HG03045 (cell line): Measurements from ENCODE around the gene EGF.
A peak's percentile ranks its signal among the peaks of the same experiment; 100 is the strongest.
"Not testable (repeated sequence)": the region's sequence is repeated elsewhere in the genome, so short reads cannot be mapped to it uniquely, and the experiment has no call there.

Experiments used
- ATAC-seq: cut with Tn5 transposase; IDR thresholded peaks from one replicate; pipeline ENCODE4 v1.9.1; 2021; ENCODE audit warnings: mild to moderate bottlenecking, moderate library complexity; ENCODE audit not compliant: unreplicated experiment

EGF gene

GRCh38 chr4:109912706-109913595, at the start of gene EGF:
EGF (plus strand) TSS chr4:109912883; CDS start chr4:109913336, 453 bp downstream.
- ATAC-seq: no peak

DNA sequence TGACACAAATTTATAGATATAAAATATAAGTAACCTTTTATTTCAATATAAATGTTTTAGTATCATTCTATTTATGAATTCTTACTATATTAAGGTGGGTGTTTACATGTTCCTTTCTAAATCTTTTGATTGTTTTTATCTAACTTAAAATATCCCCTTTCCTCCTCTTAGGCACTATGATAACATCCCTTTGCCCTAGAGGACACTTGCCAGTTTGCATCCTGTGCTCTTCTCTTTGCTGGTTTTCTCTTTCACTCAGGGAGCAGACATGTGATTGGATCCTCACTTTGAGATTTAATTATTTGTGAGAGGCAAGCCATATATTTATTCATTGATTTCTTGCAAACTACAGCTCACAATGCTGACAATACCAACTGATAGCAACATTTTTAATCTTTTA, 48.5 kb upstream of the EGF start:
- no peak for ATAC-seq

- ATAC-seq: no peak
Observed at GRCh38 chr4:109870061-109870460, 42.6 kb upstream of the EGF start.

GRCh38 chr4:109872065-109872464, 40.6 kb upstream of the EGF start:
- no peak for ATAC-seq

- no peak for ATAC-seq
Observed at GRCh38 chr4:109872950-109873656, 39.6 kb upstream of the EGF start.

- no peak for ATAC-seq
Observed at GRCh38 chr4:109873791-109874514, 38.7 kb upstream of the EGF start.

DNA sequence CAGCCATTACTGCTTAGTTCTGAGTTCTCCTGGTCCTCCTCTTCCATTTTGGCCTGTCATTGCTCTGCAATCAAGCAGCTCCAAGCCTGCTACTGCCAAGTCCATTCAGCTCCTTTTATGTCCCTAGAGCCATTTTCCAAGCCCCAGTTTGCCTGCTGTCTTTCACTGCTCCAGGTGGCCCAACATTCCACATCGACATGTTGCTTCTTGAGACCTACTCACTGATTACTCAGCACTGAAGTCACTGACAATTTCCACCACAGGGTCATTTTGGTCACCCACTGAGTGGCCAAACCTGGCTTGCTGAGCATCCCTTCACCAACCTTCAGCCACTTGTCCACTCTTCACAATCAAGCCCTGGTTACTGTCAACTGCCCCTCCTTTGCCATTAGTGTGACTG, 37.6 kb upstream of the EGF start:
- ATAC-seq: no peak

GRCh38 chr4:109875553-109875952, 37.1 kb upstream of the EGF start:
- ATAC-seq: not testable (repeated sequence)

GRCh38 chr4:109876634-109877265, 35.9 kb upstream of the EGF start:
- ATAC-seq: no peak

GRCh38 chr4:109877400-109877799, 35.3 kb upstream of the EGF start:
- peak; percentile 60 for ATAC-seq

DNA sequence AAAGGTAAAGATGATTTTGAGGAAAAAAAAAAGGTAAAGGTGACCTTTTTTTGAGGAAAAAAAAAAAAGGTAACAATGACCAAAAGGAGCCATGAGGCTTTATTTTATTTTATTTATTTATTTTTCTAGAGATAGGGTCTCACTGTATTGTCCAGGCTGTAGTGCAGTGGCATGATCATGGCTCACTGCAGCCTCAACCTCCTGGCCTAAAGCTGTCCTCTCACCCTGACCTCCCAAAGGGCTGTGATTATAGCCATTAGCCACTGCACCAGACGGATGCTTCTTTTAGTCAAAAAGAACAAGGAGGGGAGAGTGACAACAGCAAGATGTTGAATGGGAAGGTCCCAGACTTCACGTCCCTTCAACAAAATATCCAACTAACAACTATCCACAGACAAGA, 34.3 kb upstream of the EGF start:
- ATAC-seq: no peak

DNA sequence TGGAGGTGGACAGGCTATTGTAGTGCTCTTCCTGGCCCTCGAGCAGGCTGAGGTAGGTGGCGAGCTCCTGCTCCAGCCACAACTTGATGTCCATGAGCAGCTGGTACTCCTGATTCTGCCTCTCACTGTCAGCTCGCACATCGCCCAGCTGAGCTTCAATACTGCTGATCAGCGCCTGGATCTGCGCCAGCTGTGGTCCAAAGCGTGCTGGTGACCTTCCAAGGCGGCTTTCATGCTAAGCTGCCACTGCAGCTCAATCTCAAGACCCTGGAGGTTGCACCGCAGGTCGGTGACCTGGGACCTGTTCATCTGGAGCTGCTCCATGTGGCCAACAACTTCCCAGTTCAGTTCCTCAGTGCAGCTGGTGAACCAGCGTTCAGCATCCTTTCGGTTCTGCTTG, 33.6 kb upstream of the EGF start:
- no peak for ATAC-seq

- ATAC-seq: no peak
Observed at GRCh38 chr4:109879636-109880314, 32.9 kb upstream of the EGF start.

DNA sequence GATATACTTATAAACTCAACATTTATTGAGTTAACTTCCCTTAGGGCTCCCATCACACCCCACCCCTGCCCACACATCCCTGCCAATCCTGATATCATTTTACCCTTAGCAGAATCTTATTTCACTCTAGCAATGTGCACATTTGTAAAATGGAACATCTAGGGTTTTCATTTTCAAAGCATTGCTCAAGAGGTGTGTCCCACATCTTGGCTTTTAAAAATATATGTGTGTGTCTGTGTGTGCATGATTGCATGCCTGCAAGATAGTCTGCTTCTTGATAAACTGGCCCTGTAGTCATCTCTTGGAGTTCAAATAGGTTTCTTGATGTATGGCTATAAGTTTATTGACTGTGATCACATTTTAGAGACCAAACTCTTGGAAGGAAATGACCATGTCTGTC, 26.4 kb upstream of the EGF start:
- no peak for ATAC-seq

- no peak for ATAC-seq
Observed at GRCh38 chr4:109887071-109887470, 25.6 kb upstream of the EGF start.

- no peak for ATAC-seq
Observed at GRCh38 chr4:109890076-109890475, 22.6 kb upstream of the EGF start.

DNA sequence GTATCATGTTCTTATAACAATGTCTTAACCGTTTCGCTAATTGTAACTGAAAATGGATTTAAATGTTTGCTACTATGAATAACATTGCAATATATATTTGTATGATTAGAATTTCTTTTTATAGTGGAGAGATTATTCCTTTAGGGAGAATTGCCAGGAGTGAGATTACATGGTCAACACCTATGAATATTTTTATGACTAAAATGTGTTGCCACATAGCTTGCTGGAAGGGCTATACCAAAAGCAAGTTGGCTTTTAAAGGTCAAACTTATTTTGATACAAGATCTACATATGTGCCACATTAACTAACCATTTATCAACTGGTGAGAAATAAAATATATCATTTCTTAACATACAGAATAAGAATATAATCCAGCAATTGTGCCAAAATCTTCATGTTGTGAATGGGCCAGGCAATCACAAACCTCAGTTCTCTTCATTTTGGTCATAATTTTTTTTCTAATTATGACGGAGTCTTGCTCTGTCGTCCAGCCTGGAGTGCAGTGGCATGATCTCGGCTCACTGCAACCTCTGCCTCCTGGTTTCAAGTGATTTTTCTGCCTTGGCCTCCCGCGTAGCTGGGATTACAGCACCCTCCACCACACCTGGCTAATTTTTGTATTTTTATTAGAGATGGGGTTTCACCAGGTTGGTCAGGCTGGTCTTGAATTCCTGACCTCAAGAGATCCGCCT, 10.0 kb upstream of the EGF start:
- no peak for ATAC-seq

DNA sequence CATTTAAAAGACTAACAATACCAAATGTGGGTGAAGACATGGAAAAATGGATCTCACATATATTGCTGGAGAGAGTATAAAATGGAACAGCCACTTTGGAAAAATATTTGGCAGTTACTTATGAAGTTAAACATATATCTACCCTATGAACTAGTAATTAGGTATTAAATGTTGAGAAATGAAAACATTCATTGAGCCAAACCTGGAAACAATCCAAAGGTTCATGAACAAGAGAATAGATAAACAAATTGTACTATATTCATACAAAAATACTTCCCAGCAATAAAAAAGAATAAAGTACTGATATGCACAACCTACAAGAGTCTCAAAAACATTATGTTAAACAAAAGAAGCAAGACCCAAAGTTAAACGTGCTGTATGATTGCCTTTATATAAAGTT, 4.0 kb upstream of the EGF start:
- no peak for ATAC-seq

DNA sequence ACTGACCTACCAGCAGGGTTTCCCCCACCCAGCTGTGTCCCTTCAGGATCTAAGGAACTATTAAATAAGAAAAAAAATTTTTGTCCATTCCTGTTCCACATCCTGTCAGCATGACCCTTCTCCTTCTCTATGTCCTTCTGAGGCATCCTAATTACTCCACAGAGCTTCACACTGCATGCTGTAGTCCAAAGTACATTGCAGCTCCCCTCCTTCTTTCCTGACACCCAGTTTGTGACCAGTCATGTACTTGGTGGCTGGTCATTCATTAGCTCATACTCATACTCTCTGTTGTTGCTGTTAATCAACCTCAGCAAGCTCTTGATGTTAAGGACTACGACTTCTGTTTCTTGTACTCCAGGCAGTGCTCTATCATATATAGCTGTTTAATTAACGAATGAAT, 2.4 kb upstream of the EGF start:
- no peak for ATAC-seq
